ENCODE measurements around the gene TLX2.
A peak's percentile ranks its signal among the peaks of the same experiment; 100 is the strongest.

Gene TLX2

DNA sequence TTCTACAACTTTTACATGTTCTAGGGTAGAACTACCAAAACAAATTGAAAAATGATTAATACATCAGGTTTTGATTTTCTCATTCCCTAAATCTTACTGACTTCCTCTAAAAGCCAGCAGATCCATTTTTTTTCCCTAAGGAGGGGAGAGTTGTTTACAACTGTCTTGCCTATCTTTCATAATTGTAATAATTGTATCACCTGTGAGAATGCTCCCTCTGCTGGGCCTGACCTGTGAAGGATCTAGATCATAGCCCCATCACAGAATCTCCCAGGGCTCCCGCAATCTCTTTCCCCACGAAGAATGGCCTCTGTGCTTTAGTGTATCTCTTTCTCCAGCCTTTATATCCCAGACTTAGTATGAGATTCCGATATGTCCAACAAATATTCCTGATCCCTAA, 30.4 kb downstream of the TLX2 start:
- no peak overlapping the region for H3K4me3 ChIP-seq (ENCODE audit: low read depth, low read length)
- no peak for TF ChIP-seq CTCF (IDR thresholded peaks at IDR 0.05; ENCODE audit: low read depth, low read length)

GRCh38 chr2:74546004-74546403, 31.8 kb downstream of the TLX2 start:
- TF ChIP-seq CTCF (IDR thresholded peaks at IDR 0.05; ENCODE audit: low read depth, low read length): no peak

GRCh38 chr2:74548285-74548899, 34.1 kb downstream of the TLX2 start:
- TF ChIP-seq CTCF (IDR thresholded peaks at IDR 0.05; ENCODE audit: low read depth, low read length): no peak
- H3K4me3 ChIP-seq (ENCODE audit: low read depth, low read length): peak overlapping the region; percentile 50

More at GRCh38 chr2:74546004-74546403, 31.8 kb downstream of the TLX2 start:
- no peak overlapping the region for H3K4me3 ChIP-seq (ENCODE audit: low read depth, low read length)

DNA sequence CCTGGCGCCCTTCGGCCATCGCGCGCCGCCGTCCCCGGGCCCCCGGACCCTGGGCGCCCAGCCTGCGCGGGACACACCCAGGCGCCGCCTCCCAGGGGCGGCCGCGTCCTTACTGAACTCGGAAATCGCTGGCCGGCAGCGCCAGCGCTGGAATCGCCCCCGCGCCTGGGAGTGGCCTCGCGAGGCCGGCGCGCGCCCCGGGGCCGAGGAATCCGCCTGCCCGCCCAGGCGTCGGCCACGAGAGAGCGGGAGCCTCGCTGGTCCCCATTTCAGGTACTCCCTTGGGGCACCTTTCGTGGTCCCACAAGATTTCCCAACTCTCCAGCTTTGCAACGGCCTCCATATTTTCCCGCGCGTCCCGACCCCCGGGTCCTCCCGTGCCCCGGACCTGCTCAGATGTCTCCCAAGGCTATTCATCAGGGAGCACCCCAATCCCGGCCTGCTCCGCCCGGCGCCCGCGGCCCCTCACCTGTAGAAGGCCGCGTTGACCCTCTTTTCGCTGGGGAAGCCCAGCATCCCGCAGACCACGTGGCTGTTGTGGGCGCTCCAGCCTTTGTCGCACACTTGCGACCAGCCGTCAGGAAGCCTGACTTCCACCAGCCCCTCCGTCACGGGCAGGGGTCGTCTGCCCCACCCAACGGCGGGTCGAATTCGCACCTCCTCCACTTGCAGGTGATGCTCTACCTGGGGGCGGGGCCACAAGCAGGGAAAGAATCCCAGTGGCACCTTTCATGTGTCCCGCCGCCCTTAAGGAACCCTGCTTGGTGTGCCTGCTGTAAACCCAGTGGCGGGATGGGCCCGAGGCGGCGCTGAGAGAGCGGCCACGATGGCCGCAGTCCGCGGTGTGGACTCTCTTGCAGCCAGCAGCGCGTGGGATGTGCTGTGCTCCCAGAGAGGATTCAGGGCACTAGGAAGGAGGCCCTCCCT, 34.9 kb downstream of the TLX2 start:
- no peak for TF ChIP-seq CTCF (IDR thresholded peaks at IDR 0.05; ENCODE audit: low read depth, low read length)
- H3K4me3 ChIP-seq (ENCODE audit: low read depth, low read length): peak overlapping the region; percentile 50

DNA sequence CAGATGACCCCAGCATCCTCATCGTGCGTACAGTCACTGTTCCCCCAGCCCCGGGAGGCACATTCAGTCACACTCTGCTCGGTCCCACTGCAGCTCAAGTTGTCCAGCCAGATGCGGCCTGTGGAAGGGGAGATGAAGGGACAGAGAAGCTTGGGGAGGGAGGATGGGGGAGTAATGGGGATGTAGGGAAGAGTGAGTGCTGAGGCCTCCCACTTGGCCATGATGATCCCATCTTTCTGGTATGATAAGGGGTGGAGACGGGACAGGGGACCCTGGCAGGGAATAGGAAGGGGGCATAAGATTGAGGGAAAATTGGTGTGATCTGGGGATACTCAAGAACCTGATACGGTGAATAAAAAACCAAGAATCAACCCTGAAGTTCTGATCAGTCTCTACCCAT, 36.0 kb downstream of the TLX2 start:
- no peak overlapping the region for H3K4me3 ChIP-seq (ENCODE audit: low read depth, low read length)
- no peak for TF ChIP-seq CTCF (IDR thresholded peaks at IDR 0.05; ENCODE audit: low read depth, low read length)

DNA sequence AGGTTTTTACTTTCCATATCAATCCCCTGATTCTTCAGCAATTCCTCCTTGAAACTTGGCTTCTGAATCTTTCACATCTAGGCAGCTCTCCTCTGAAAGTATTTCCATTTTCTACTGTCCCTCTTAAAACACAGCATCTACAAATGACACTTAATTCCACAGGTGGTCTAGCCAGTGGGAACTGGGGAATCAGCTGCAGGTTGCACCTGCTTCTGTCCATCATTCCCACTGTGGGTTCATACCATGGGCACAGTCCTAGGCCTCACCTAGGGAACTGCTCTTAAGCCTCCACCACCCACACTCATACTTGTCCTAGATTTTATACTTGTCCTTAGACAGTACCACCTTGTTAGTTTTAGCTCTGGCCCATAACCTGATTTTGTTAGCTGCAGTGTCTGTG, 37.3 kb downstream of the TLX2 start:
- H3K4me3 ChIP-seq (ENCODE audit: low read depth, low read length): peak overlapping the region; percentile 96; the same call in 1 of the 2 replicates
- no peak for TF ChIP-seq CTCF (IDR thresholded peaks at IDR 0.05; ENCODE audit: low read depth, low read length)
